ENCODE results near the gene MYO1D. TPM values are rescaled to one million over a fixed set of nuclear protein-coding genes. Genes with fewer than 3 reads are reported as not detected.

Gene MYO1D
- total and polyA plus RNA-seq, 4 donors = 4.5 to 22.9 (median 13.3) TPM

- Histone ChIP-seq H3K27ac (ENCODE audit: low read depth in 1 of 2, low read length in 2 of 2) (no peak overlapping the region), H3K36me3 (ENCODE audit: control insufficient read depth in 4 of 4, insufficient read depth in 3 of 4, low read depth in 1 of 4, low read length in 3 of 4) (peaks cover 0 to 9% (median 0%) of the 10 kb centered on the region in 4 donors), H3K9ac (ENCODE audit: low read depth in 1 of 2, low read length in 2 of 2) (no peak overlapping the region), H3K4me3 (ENCODE audit: low read depth in 1 of 3, low read length in 3 of 3) (no peak overlapping the region), H3K9me3 (ENCODE audit: control insufficient read depth in 4 of 4, low read length in 3 of 4) (no peaks in the 10 kb centered on the region), H3K27me3 (ENCODE audit: control insufficient read depth in 4 of 4, insufficient read depth in 4 of 4, low read length in 3 of 4) (no peaks in the 10 kb centered on the region), H3K4me1 (ENCODE audit: control insufficient read depth in 4 of 4, insufficient read depth in 4 of 4, low read length in 3 of 4) (no peaks in the 10 kb centered on the region)
- 93% methylated on average over 1 of the region's 1 CpG for WGBS
- no peak for DNase-seq (ENCODE audit: low spot score)
- TF ChIP-seq, protein P1, sequence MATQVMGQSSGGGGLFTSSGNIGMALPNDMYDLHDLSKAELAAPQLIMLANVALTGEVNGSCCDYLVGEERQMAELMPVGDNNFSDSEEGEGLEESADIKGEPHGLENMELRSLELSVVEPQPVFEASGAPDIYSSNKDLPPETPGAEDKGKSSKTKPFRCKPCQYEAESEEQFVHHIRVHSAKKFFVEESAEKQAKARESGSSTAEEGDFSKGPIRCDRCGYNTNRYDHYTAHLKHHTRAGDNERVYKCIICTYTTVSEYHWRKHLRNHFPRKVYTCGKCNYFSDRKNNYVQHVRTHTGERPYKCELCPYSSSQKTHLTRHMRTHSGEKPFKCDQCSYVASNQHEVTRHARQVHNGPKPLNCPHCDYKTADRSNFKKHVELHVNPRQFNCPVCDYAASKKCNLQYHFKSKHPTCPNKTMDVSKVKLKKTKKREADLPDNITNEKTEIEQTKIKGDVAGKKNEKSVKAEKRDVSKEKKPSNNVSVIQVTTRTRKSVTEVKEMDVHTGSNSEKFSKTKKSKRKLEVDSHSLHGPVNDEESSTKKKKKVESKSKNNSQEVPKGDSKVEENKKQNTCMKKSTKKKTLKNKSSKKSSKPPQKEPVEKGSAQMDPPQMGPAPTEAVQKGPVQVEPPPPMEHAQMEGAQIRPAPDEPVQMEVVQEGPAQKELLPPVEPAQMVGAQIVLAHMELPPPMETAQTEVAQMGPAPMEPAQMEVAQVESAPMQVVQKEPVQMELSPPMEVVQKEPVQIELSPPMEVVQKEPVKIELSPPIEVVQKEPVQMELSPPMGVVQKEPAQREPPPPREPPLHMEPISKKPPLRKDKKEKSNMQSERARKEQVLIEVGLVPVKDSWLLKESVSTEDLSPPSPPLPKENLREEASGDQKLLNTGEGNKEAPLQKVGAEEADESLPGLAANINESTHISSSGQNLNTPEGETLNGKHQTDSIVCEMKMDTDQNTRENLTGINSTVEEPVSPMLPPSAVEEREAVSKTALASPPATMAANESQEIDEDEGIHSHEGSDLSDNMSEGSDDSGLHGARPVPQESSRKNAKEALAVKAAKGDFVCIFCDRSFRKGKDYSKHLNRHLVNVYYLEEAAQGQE (IDR thresholded peaks at IDR 0.05) = no peak
- TF ChIP-seq ATF3 (IDR thresholded peaks at IDR 0.05) (no peak), CTCF (IDR thresholded peaks at IDR 0.05; ENCODE audit: low read depth, low read length, missing input control) (no peak), YY1 (IDR thresholded peaks at IDR 0.05) (no peak), HNF4G (IDR thresholded peaks at IDR 0.05) (no peak), FOXA1 (IDR thresholded peaks at IDR 0.05) (no peak), RAD21 (IDR thresholded peaks at IDR 0.05) (no peak), FOXA2 (IDR thresholded peaks at IDR 0.05) (no peak), JUND (IDR thresholded peaks at IDR 0.05) (no peak), RXRA (IDR thresholded peaks at IDR 0.05) (no peak), NR2F2 (IDR thresholded peaks at IDR 0.05) (no peak), SP1 (IDR thresholded peaks at IDR 0.05) (no peak), TAF1 (conservative IDR thresholded peaks at IDR 0.05) (no peak)
- TF ChIP-seq, protein P2, sequence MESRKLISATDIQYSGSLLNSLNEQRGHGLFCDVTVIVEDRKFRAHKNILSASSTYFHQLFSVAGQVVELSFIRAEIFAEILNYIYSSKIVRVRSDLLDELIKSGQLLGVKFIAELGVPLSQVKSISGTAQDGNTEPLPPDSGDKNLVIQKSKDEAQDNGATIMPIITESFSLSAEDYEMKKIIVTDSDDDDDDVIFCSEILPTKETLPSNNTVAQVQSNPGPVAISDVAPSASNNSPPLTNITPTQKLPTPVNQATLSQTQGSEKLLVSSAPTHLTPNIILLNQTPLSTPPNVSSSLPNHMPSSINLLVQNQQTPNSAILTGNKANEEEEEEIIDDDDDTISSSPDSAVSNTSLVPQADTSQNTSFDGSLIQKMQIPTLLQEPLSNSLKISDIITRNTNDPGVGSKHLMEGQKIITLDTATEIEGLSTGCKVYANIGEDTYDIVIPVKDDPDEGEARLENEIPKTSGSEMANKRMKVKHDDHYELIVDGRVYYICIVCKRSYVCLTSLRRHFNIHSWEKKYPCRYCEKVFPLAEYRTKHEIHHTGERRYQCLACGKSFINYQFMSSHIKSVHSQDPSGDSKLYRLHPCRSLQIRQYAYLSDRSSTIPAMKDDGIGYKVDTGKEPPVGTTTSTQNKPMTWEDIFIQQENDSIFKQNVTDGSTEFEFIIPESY (IDR thresholded peaks at IDR 0.05) = no peak
Measured at GRCh38 chr17:32757963-32758362, 119.0 kb downstream of the MYO1D start.

DNA sequence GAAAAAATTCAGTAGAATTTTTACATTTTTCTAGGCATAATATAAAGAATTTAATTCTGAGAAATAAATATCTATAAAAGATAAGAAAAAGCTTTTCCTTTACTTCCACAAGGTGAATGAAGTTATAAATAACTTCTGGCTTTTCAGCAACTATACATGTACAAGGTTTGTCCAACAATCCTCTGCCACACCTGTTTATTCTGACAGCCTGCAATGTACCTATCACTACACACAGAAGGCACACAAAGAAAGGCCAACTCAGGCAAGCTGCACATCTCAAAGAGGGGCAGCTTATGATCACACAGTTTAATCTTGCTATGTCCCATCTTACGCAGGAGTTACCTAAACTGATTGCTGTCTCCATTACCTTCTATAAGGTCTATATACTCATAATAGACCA, 120.2 kb downstream of the MYO1D start:
- H3K27me3 ChIP-seq (ENCODE audit: control insufficient read depth in 4 of 4, insufficient read depth in 4 of 4, low read length in 3 of 4) = no peaks in the 10 kb centered on the region
- H3K9ac ChIP-seq (ENCODE audit: low read depth in 1 of 2, low read length in 2 of 2) = no peak overlapping the region
- DNase-seq (ENCODE audit: low spot score) = no peak
- no peak overlapping the region for H3K27ac ChIP-seq (ENCODE audit: low read depth in 1 of 2, low read length in 2 of 2)
- H3K4me1 ChIP-seq (ENCODE audit: control insufficient read depth in 4 of 4, insufficient read depth in 4 of 4, low read length in 3 of 4) = no peaks in the 10 kb centered on the region
- H3K36me3 ChIP-seq (ENCODE audit: control insufficient read depth in 4 of 4, insufficient read depth in 3 of 4, low read depth in 1 of 4, low read length in 3 of 4) = peaks cover 0 to 9% (median 0%) of the 10 kb centered on the region in 4 donors
- TF ChIP-seq YY1 (IDR thresholded peaks at IDR 0.05) (no peak), HNF4A (conservative IDR thresholded peaks at IDR 0.05) (no peak), NR2F2 (IDR thresholded peaks at IDR 0.05) (no peak), FOXA1 (IDR thresholded peaks at IDR 0.05) (no peak), EGR1 (IDR thresholded peaks at IDR 0.05; ENCODE audit: low read depth in 2 of 2) (no peak), ATF3 (IDR thresholded peaks at IDR 0.05) (no peak), RAD21 (IDR thresholded peaks at IDR 0.05) (no peak), JUND (IDR thresholded peaks at IDR 0.05) (no peak), GABPA (IDR thresholded peaks at IDR 0.05 in 1 of 2, conservative IDR thresholded peaks at IDR 0.05 in 1 of 2) (no peak), SP1 (IDR thresholded peaks at IDR 0.05) (no peak), FOXA2 (IDR thresholded peaks at IDR 0.05) (no peak), HNF4G (IDR thresholded peaks at IDR 0.05) (no peak)
- TF ChIP-seq, protein P1 (IDR thresholded peaks at IDR 0.05) = no peak
- TF ChIP-seq, protein P2 (IDR thresholded peaks at IDR 0.05) = no peak
- TF ChIP-seq, protein P3, sequence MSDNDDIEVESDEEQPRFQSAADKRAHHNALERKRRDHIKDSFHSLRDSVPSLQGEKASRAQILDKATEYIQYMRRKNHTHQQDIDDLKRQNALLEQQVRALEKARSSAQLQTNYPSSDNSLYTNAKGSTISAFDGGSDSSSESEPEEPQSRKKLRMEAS (IDR thresholded peaks at IDR 0.05) = no peak
- 88% methylated on average over 1 of the region's 1 CpG for WGBS
- H3K4me3 ChIP-seq (ENCODE audit: low read depth in 1 of 3, low read length in 3 of 3) = no peak overlapping the region
- no peaks in the 10 kb centered on the region for H3K9me3 ChIP-seq (ENCODE audit: control insufficient read depth in 4 of 4, low read length in 3 of 4)

Measured in liver (tissue), 9 donors.